ACHN (cell line): Measurements from ENCODE around the gene TCP11L1.
"Not testable (repeated sequence)": the region's sequence is repeated elsewhere in the genome, so short reads cannot be mapped to it uniquely, and the experiment has no call there.

Source experiments
- DNase-seq: peaks from one replicate; pipeline ENCODE4 v3.0.0-alpha.2; 2015
- in situ Hi-C: cut with HindIII; loops from 2 replicates; pipeline ENCODE4 v1.10.0; 2017; ENCODE audit warnings: low sequenced_read_pairs, low pct_ligation_motif_present, low pct_unique_long_range_greater_than_20kb

The TCP11L1 gene

GRCh38 chr11:33027233-33027632 is 12.1 kb upstream of the TCP11L1 start:
- in situ Hi-C loops, result no loop called here
- DNase-seq, result no peak

GRCh38 chr11:33027846-33028536 is 11.4 kb upstream of the TCP11L1 start:
- no peak for DNase-seq
- in situ Hi-C loops, result no loop called here

- in situ Hi-C loops, result no loop called here
- DNase-seq, result no peak
These were observed 10.8 kb upstream of the TCP11L1 start for GRCh38 chr11:33028537-33028914.

DNA sequence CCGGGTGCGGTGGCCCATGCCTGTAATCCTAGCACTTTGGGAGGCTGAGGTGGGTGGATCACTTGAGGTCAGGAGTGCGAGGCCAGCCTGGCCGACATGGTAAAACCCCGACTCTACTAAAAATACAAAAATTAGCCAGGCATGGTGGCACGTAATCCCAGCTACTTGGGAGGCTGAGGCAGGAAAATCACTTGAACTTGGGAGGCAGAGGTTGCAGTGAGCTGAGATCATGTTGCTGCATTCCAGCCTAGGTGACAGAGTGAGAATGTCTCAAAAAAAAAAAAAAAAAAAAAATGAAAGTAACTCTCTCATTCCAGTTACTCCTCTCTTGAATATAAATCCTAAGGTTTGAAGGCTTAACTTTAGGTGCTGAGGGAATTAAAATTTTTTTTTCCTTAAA is 10.2 kb upstream of the TCP11L1 start:
- DNase-seq, in situ Hi-C loops: not testable (repeated sequence)

DNA sequence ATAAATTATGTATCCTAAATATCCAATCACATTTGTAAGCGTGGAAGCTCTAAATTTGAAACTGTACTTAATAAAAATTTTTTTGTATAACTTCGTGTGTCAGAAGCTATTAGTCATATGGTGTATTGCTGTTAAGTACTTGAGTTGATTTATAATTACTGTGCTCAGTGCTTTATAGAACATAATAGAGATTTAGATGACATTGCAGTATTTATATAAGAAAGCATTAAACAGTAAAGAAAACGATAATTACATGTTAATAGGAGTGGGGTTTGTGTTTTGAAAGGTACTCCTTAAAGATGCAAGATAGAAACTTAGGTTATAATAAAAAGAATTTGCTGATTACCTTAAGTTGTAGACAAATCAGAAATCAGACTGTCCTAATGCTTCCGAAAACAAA is 5.9 kb upstream of the TCP11L1 start:
- in situ Hi-C loops, result no loop called here
- no peak for DNase-seq

DNA sequence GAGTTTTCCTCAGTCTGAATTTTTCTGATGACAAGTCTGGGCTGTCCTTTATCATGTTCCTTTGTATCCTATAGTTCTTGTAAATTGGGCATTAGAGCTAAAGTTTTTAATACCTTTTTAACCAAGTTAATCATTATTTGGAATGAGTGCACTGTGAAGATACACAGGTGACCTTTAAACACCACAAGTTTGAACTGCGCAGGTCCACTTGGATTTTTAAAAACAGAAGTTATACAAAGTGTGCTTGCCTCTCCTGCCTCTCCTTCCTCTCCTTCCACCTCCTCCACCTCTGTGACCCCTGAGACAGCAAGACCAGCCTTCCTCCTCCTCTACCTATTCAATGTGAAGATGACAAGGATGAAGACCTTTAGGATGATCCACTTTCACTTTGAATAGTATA is 4.4 kb upstream of the TCP11L1 start:
- in situ Hi-C loops, result no loop called here
- DNase-seq, result no peak

GRCh38 chr11:33040033-33040861 is 875 bp downstream of the TCP11L1 start:
- in situ Hi-C loops, result no loop called here
- no peak for DNase-seq

- DNase-seq, result no peak
- in situ Hi-C loops, result no loop called here
These were observed 1.6 kb downstream of the TCP11L1 start for GRCh38 chr11:33040862-33041453.

DNA sequence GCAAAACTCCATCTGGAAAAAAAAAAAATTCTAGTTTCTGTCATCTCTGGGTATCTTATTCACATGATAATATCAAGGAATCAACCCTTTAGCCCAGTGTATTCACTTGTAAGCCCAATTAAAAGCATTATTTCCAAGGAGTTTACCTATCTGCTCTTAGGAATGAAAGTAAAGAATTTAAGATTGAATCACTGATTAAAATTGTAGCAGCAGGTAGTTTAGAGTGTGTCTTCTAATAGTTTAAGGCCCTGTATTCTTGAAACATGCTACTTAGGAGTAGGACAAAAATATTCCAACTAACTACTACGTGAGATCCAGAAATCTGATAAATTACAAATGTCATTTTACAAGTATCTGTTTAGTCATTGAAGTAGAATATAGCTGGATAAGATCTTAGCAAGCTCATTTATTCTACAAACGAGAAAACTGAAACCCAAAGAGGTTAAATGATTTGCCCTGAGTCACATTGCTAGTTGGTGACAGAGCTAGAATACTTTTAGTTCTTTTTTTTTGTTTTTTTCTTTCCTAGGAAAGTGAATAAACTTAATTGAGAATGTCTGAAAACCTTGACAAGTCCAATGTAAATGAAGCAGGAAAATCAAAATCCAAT is 4.0 kb downstream of the TCP11L1 start:
- DNase-seq, result no peak
- in situ Hi-C loops, result no loop called here

DNA sequence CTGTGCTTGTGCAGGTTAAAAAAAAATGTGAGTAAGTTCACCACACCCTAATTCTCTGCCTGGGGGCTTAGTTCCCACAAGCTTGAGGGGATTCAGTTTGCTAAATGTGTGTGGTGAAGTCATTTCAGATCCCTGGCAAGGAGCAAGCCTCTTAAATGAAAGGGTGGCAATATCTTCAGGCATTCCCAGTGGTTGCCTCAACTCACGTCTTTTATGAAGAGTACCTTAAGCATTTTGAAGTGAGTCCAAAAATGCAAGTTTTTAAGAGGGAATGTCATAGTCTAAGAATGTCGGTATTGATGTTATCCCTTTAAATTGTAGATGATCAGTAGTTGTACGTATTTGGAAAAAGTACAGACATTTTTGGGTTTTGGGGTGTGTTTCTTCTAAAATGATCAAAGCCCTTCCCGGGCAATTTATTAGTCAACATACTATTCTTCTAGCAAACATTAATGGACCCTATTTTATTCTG is 4.9 kb downstream of the TCP11L1 start:
- in situ Hi-C loops, result no loop called here
- DNase-seq, result no peak

GRCh38 chr11:33045551-33046255 is 6.3 kb downstream of the TCP11L1 start:
- in situ Hi-C loops, result no loop called here
- DNase-seq, result no peak

DNA sequence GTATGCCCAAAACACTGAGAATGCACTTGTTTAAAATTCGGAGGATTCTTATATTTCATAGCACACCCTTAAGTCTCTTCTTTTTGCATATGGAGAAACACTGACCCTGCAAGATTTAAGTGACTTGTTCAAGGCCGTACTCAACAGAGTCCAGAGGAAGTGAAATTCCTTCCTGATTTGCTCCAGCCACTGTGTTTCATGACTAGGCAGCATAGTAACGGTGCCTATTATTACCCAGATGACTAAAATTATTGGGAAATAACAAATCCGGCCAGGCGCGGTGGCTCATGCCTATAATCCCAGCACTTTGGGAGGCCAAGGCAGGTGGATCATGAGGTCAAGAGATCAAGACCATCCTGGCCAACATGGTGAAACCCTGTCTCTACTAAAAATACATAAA is 9.3 kb downstream of the TCP11L1 start:
- in situ Hi-C loops, DNase-seq: not testable (repeated sequence)

DNA sequence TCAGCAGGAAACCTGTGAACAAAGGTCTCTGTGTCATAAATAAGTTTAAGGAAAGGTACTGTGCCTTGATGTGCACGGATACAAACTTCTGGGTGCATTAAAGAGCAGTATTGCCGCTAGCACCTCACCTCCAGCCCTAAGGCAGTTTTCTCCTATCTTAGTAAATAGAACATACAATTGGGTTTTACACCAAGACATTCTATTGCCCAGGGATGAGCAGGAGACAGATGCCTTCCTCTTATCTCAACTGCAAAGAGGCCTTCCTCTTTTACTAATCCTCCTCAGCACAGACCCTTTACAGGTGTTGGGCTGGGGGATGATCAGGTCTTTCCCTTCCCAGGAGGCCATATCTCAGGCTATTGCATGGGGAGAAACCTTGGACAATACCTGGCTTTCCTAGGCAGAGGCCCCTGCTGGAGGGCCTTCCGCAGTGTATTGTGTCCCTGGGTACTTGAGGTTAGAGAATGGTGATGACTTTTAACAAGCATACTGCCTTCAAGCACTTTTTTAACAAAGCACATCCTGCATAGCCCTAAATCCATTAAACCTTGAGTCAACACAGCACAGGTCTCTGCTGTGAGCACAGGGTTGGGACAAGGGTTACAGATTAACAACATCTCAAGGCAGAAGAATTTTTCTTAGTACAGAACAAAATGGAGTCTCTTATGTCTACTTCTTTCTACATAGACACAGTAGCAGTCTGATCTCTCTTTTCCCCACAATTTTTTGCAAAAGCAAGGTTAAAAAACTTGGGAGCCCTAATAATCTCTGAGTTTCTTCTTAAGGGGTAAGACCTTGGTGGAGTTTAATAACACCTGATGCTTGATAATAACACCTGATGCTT is 10.4 kb downstream of the TCP11L1 start:
- DNase-seq, in situ Hi-C loops: not testable (repeated sequence)

DNA sequence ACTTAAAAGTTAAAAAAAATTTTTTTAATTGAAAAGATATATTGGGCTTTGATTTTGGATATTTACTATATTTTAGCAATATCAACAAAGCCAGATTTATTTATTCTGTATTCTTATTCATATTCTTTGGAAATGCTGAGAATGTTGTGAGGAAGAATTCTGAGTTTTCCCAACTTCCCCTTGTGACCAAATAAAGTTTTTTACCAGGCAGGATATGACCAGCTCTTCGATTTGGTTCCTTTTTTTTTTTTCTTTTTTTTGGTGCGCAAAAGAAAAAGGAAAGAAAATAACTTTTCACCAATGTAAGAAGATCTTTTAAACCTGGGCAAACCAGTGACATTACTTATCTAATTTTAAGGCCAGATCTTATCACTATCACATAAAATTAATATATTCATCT is 12.9 kb downstream of the TCP11L1 start:
- in situ Hi-C loops, result no loop called here
- no peak for DNase-seq

DNA sequence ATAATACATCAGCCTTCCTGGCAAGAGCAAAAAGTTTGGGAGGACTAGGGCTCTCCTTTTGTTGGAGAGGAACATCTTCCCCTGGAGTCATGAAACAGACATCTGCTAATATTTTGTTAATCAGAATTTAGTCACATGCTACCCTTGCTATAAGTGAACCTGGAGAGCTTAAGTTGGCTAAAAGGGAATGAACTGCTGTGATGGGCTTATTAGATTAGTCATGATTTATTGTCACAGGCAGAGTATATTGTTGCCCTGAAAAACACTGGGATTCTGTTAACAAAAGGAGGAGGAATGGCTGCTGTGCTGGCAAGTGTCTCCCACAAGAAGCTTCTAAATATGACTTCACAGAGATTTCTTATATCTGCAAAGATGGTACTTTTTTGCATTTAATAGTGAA is 16.0 kb downstream of the TCP11L1 start:
- no peak for DNase-seq
- in situ Hi-C loops, result no loop called here

- DNase-seq, result no peak
- in situ Hi-C loops, result no loop called here
These were observed 17.9 kb downstream of the TCP11L1 start for GRCh38 chr11:33057284-33057683.

DNA sequence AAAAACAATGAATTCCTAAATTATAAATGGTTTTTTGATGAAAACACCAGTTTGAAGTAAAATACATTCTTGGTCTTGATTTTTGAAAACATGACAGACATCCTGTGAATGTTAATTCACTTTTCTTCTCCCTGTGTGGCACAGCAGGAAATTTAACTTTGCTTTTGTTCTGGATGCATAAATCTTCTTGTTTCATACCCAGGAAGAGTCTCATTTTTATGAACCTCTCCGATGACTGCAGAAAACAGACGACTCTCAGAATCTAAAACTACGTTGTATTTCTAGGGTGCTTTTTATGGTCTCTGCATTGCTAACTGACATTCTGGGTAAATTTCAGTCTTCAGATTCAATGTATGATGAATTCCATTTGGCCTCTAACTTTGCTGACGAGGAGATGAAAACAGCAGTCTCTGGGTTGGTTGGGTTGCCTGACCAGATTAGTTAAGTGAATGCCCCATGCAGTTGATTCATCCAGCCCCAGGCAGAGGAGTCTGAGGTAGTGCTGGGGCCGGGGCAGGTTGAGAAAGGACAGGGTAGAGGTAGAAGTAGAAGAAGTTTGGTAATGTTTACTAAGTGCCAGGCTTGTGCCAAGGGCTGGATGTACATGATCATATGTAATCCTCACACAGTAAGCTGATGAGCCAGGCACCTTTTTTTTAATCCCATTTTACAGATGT is 20.1 kb downstream of the TCP11L1 start:
- in situ Hi-C loops, result no loop called here
- no peak for DNase-seq
